ENCODE data around the gene NME8.

- TF ChIP-seq TAF1 (IDR thresholded peaks at IDR 0.05; ENCODE audit: low read depth) (no peak), EP300 (IDR thresholded peaks at IDR 0.05; ENCODE audit: borderline replicate concordance) (no peak), YY1 (IDR thresholded peaks at IDR 0.05; ENCODE audit: low read depth) (no peak), RAD21 (IDR thresholded peaks at IDR 0.05; ENCODE audit: low read depth) (no peak), FOXM1 (IDR thresholded peaks at IDR 0.05; ENCODE audit: borderline replicate concordance, low read depth) (no peak), MAX (IDR thresholded peaks at IDR 0.05) (no peak), USF1 (IDR thresholded peaks at IDR 0.05) (no peak), REST (IDR thresholded peaks at IDR 0.05; ENCODE audit: low read depth) (no peak), TCF12 (IDR thresholded peaks at IDR 0.05; ENCODE audit: low read depth) (no peak), NFIC (IDR thresholded peaks at IDR 0.05) (no peak)
Measured at GRCh38 chr7:37894671-37895070, 46.3 kb downstream of the NME8 start.

Data from Ishikawa (cell line).